HG03460 (cell line): ENCODE measurements around the gene IGSF10.
"Not testable (repeated sequence)": the region's sequence is repeated elsewhere in the genome, so short reads cannot be mapped to it uniquely, and the experiment has no call there.

ENCODE experiments used
- ATAC-seq: cut with Tn5 transposase; IDR thresholded peaks from one replicate; pipeline ENCODE4 v1.9.1; 2021; ENCODE audit not compliant: unreplicated experiment

The IGSF10 gene

DNA sequence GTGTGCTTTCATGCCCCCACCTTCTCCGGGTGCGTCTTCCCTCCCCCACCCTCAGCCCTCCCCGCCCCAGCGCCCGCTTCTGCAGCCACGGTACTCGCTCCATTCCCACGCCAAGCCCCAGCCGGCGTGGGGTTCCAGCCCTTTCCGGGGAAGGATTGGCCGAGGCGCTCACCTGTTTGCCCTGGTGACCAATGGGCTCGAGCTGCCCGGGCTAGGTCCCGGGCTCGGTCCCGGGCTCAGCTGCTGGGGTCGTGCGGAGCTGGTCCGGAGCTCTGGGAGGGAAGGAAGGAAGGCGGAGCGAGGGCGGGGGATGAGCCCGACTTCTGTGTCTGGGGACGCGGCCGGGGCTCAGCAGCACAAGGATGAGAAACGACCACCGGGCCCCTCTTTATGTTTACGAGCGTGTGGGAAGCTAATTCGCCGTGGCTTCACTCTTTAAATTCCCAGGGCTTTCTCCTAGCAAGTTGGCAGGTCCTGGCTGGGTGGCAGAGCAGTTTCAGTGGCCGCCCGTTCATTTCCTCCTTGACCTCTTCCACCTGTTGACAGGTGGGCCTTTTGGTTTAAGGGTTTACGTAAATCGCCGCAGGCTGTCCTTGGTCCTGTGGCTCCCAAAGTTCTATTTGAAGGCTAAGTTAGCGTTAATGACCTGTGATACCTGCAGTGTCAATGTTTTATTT, at the start of gene IGSF10:
TSS of gene IGSF10 (minus strand) at position 288 of the 677 bp plus-strand sequence. CDS start 2,352 bp downstream, outside the sequence.
- no peak for ATAC-seq

DNA sequence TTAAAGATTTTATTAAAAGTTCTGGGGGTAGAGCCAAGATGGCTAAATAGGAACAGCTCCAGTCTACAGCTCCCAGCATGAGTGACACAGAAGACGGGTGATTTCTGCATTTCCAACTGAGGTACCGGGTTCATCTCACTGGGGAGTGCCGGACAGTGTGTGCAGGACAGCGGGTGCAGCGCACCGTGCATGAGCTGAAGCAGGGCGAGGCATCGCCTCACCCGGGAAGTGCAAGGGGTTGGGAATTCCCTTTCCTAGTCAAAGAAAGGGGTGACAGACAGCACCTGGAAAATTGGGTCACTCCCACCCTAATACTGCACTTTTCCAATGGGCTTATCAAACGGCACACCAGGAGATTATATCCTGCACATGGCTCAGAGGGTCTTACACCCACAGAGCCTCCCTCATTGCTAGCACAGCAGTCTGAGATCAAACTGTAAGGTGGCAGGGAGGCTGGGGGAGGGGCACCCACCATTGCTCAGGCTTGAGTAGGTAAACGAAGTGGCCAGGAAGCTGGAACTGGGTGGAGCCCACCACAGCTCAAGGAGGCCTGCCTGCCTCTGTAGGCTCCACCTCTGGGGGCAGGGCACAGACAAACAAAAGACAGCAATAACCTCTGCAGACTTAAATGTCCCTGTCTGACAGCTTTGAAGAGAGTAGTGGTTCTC, 48.7 kb upstream of the IGSF10 start:
- not testable (repeated sequence) for ATAC-seq

- no peak for ATAC-seq
Observed at GRCh38 chr3:151504606-151505005, 43.7 kb upstream of the IGSF10 start.

- no peak for ATAC-seq
Observed at GRCh38 chr3:151503074-151503473, 42.2 kb upstream of the IGSF10 start.

DNA sequence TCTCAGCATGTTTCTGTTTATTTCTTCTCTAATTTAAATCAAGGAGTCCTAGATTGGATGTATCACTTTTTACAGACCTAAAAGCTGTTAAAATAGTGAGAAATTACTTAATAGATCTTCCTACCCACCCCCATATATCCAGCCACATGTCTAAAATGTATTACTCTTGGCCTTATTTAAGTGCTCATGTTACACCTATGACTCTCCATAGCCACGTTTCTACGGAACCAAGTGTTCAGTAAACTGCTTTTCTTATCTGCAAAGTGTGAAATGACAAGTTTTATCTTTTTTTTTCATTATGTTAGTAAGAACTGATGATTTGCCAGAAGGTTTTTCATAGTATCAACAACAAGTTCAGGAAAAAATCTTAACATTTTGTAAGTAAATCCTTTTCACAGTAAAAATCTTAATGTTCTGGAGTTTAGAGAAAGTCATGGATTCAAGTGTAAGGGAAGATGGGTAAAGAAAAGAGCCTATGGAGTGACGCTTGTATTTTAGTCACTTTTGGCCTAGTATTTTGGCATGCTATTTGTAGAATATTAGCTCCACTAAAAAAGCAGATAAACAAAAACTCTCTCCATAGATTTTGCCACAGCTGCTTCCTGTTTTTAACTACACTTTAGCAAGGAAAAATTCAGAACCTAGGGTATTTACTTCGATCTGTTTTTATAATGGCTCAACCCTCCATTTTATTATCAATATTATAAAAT, 41.2 kb upstream of the IGSF10 start:
- no peak for ATAC-seq

GRCh38 chr3:151501171-151501922, 40.5 kb upstream of the IGSF10 start:
- ATAC-seq, result no peak

- ATAC-seq, result no peak
Observed at GRCh38 chr3:151499168-151499567, 38.3 kb upstream of the IGSF10 start.

- ATAC-seq, result no peak
Observed at GRCh38 chr3:151491525-151491924, 30.7 kb upstream of the IGSF10 start.

DNA sequence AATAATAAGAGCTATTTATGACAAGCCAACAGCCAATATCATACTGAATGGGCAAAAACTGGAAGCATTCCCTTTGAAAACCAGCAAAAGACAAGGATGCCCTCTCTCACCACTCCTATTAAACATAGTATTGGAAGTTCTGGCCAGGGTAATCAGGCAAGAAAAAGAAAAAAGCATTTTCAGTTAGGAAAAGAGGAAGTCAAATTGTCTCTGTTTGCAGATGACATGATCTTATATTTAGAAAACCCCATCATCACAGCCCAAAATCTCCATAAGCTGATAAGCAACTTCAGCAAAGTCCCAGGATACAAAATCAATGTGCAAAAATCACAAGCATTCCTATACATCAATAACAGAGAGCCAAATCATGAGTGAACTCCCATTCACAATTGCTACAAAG, 27.0 kb upstream of the IGSF10 start:
- not testable (repeated sequence) for ATAC-seq

DNA sequence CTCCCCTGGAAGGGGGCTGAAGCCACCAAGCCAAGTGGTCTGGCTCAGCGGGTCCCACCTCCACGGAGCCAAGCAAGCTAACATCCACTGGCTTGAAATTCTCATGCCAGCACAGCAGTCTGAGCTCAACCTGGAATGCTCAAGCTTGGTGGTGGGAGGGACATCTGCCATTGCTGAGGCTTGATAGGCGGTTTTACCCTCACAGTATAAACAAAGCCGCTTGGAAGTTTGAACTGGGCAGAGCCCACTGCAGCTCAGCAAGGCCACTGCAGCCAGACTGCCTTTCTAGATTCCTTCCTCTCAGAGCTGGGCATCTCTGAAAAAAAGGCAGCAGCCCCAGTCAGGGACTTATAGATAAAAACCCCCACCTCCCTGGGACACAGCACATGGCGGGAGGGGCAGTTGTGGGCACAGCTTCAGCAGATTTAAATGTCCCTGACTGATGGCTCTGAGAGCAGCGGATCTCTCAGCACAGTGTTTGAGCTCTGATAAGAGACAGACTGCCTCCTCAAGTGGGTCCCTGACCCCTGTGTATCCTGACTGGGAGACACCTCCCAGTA, 23.2 kb upstream of the IGSF10 start:
- ATAC-seq, result no peak

DNA sequence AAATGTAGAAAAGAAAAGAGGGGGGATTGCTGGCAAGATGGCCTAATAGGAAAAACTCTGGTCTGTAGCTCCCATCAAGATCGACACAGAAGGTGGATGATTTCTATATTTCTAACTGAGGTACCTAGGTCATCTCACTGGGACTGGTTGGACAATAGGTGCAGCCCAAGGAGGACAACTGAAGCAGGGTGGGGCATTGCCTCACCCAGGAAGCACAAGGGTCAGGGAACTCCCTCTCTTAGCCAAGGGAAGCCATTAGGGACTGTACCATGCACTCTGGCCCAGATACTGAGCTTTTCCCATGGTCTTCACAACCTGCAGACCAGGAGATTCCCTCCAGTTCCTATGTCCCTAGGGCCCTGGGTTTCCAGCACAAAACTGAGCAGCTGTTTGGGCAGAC, 22.6 kb upstream of the IGSF10 start:
- ATAC-seq, result no peak

- ATAC-seq, result no peak
Observed at GRCh38 chr3:151480492-151480891, 19.6 kb upstream of the IGSF10 start.

DNA sequence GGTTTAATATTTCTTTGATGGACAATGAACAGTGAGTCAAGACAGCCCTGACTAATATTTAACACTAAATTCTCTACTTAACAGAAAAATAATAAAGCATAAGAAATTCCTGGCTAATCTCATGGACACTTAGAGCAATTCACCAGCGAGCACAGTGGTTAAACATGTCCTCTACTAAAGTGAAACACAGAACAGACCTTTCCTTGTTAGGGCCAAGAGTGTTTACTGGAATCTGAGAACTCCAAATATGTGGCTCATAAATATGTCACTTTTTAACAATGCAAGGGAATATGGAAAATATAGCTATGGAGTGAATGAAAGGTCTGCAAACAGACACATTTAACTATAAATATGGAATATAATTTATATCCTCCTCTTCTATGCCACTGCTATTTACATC, 18.6 kb upstream of the IGSF10 start:
- ATAC-seq, result no peak

DNA sequence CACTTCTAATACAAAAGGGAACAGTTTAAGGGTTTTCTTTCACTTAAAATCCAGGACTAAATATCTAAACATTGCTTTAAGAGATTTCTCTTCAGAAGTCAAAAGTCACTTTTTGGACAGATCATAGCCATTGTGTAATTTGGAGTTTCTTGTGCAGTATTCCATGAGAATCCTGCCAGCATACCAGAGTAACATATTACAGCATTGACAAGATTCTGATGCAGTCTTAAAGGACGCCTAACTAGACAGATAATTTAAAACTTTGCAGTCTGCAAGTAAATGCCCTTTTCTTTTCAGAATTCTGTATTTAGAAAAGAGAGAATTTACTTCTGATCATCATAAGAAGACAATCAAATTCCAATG, 17.5 kb upstream of the IGSF10 start:
- no peak for ATAC-seq

GRCh38 chr3:151477591-151478334, 16.9 kb upstream of the IGSF10 start:
- no peak for ATAC-seq

GRCh38 chr3:151476344-151477018, 15.6 kb upstream of the IGSF10 start:
- no peak for ATAC-seq

DNA sequence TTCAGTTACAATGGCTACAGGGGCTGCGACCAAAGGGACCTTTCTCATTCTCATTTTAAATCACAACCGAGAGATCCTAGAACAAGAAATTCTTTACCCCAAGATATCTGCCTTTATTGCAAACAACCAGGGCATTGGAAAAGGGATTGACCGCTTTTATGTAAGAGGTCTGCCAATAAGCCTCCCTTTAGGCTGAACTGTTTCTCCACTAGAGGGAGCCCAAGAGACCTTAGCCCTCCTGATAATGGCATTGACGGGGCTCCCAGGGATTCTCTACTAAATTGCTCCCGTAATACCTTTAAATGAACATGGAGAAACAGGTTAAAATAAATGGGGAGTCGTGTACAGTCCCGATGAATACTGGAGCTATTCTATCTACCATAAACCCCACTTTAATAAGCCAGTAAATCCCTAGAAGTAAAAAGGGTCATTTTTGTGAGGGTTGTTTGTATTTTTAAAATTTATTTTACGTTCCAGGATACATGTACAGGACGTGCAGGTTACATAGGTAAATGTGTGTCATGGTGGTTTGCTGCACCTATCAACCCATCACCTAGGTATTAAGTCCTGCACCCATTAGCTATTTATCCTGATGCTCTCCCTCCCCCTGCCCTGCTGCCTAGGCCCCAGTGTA, 7.5 kb upstream of the IGSF10 start:
- no peak for ATAC-seq

GRCh38 chr3:151467069-151467468, 6.2 kb upstream of the IGSF10 start:
- no peak for ATAC-seq

DNA sequence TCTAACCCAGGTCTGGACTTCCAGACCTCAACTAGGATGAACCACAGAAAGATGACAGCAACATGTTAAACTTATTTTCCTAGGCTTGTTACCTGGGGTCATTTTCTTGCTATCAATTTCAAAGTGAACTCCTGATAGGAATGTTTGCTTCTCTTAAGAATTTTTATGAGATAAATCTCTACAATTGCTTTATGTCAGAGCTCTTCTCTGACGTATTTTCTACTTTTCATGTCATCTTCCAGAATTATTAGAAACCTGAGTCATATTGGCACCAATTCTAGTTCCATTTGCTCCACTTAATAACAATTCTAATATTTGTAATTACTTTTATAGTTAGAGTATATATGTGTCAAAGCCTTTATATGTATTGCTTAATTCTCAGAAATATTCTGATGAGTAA, 2.1 kb upstream of the IGSF10 start:
- no peak for ATAC-seq
